GM12891 (cell line): ENCODE measurements around the gene EPB41L2.
A peak's percentile ranks its signal among the peaks of the same experiment; 100 is the strongest.

Experiments used
- DNase-seq: peaks from one replicate; pipeline ENCODE4 v3.0.0; 2011; ENCODE audit warnings: low spot score; ENCODE audit not compliant: insufficient read length
- FAIRE-seq: peaks from 2 replicates; lab custom pipeline; 2011; peaks lifted over from hg19 to GRCh38; lab: Jason Lieb, UNC
- PAX5 ChIP-seq: IDR thresholded peaks from 2 replicates; pipeline ENCODE4 v1.6.1; 2011; ENCODE audit warnings: low read length, moderate library complexity, mild to moderate bottlenecking; ENCODE audit not compliant: insufficient read depth, severe bottlenecking
- POLR2A ChIP-seq: IDR thresholded peaks from 2 replicates; pipeline ENCODE4 v1.6.1; 2011; ENCODE audit warnings: low read depth, low read length, control low read depth
- POLR2AphosphoS5 ChIP-seq: IDR thresholded peaks from 2 replicates; pipeline ENCODE4 v1.6.1; 2011; ENCODE audit warnings: low read depth, low read length, control low read depth
- POU2F2 ChIP-seq: IDR thresholded peaks from 2 replicates; pipeline ENCODE4 v1.6.1; 2011; ENCODE audit warnings: low read depth, mild to moderate bottlenecking, control low read depth, low read length, moderate library complexity
- SPI1 ChIP-seq: IDR thresholded peaks from 2 replicates; pipeline ENCODE4 v1.6.1; 2011; ENCODE audit warnings: low read depth, low read length, control low read depth
- TAF1 ChIP-seq: IDR thresholded peaks from 2 replicates; pipeline ENCODE4 v1.6.1; 2011; ENCODE audit warnings: low read depth, low read length, control low read depth

The EPB41L2 gene

DNA sequence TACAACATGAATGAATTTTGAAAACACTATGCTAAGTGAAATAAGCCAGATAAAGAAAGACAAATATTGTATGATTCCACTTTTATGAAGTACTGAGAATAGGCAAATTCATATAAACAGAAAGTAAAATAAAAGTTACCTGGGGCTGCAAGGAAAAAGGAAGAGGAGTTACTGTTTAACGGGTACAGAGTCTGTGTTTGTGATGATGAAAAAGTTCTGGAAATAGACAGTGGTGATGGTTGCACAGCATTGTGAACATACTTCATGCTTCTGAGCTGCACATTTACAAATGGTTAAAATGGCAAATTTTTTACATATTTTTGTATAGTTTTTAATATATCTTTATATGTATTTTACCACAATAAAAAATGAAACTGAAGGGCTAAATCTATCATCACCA lies 29.4 kb downstream of the EPB41L2 start:
- FAIRE-seq (no peak), DNase-seq (no peak)
- TF ChIP-seq POLR2AphosphoS5 (no peak), POLR2A (no peak), PAX5 (no peak), SPI1 (no peak), TAF1 (no peak), POU2F2 (no peak)

DNA sequence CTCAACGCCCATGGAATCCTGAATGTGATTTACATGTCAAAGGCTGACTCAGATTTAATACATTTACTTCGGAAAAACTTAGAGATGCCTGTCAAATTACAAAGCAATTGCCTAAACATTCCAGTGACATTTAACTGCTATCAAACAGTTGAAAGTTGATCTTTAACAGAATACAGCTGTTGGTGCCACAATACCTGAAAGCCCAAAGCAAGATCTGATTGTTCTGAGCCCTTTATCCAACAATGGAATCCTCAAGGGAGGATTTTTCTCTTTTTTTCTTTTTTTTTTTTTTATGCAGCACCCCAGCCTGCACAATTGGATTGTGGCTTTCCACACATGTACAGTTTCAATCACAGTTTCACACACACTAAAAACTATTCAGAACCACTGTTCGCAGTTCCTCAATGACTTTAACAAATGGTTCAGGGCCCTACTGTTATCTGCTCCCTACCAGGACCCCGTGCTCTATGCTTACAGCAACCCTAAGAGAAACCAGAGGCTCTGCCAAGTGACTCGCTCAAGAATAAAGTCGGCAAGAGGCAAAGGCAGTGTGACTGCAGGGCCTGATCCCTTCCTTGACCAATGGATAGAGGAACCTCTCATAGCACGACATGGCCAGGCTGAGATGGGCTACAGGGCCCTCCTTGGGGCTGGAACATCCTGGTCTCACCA lies 33.3 kb downstream of the EPB41L2 start:
- DNase-seq (no peak), FAIRE-seq (no peak)
- TF ChIP-seq TAF1 (no peak), SPI1 (peak; percentile 52)

DNA sequence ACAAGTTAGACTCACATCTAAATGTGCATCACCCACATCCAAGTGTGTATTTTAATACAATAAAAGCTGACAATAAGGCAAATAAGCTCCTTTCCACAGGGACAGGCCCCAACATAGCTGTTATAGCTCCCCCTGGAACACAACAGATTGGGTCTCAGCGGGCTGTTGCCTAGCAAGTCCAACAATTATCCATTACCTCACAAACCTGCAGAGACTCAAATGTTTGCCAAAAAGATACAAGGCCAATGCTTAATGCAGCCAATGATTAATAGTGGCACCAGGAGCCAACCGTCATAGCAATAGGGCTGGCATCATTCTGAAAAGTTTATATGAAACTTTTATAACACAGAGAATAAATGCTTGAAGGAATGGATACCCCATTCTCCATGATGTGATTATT lies 35.7 kb downstream of the EPB41L2 start:
- DNase-seq (no peak), FAIRE-seq (no peak)
- no peak for TF ChIP-seq POLR2AphosphoS5

DNA sequence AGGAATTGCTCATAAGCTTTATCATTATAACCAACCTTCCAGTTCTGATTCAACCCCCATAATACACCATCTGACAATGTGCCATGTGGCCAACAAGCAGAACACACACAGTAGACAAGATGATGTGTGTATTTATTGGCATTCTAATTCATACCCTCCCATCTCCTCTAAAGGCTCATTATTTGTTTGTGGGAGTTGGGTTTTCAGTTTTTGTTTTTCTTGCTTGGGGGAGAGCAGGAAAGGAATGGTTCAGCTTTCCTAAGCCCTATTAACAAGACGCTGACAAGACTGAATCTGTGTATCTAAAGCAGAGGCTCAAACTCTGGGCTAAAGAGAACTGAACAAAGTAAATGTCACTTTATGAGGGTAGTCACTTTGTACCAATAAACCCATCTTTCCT lies 36.8 kb downstream of the EPB41L2 start:
- FAIRE-seq (no peak), DNase-seq (no peak)
- TF ChIP-seq SPI1 (no peak), TAF1 (no peak)

DNA sequence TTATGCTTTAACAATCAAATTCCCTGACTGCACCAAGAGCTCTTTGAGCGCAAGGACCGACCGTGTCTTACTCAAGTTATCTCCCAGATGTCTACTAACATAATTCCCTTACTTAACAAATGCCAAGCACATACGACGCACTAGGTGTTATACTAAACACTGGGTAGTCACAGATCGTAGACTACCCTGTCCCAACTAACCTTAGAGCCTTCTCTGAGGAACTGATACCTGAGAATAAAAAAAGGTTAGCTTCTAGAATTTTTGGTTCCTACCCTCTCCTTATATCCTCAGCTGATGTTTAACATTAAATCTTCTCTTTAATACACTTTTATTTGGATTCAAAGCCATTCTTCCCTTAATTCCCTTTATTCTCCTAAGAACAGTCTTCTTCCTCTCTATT lies 38.5 kb downstream of the EPB41L2 start:
- TF ChIP-seq SPI1 (peak; percentile 63; the same call in 1 of the 2 replicates), TAF1 (no peak), POLR2AphosphoS5 (no peak)
- FAIRE-seq = no peak
- DNase-seq = no peak

DNA sequence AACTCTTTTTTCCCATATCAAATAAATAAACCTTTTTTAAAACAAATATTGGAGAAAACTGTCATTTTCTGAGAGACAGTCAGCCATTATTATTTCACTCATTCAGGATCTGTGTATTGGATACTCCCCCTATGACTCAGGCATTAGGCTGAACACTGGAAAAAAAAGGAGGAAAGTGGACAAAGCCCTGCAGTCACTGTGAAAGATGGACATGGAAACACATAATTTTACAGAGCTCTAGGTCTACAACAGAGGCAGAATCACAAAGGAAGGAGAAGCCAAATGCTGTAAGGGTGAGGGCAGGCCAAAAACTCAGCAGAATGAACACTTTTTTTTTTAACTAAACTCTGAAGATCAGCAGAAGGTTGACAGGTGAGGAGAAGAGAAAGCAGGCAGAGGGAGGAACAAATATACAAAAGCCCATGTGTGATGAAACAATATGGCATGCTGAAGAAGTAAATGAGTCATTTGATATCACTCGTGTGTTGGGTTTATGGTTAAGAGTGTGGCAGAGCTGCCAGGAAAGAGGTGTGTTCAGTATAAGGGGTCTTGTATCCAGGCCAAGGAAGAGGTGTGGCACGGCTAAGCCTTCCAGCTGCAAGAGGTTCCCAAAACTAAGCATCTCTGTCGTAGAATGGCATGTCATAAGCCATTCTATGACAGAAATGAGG lies 39.1 kb downstream of the EPB41L2 start:
- TF ChIP-seq PAX5 = no peak
- no peak for TF ChIP-seq TAF1
- no peak for TF ChIP-seq SPI1
- TF ChIP-seq POLR2AphosphoS5 = no peak
- no peak for TF ChIP-seq POU2F2
- no peak for TF ChIP-seq POLR2A
- FAIRE-seq (no peak), DNase-seq (no peak)

DNA sequence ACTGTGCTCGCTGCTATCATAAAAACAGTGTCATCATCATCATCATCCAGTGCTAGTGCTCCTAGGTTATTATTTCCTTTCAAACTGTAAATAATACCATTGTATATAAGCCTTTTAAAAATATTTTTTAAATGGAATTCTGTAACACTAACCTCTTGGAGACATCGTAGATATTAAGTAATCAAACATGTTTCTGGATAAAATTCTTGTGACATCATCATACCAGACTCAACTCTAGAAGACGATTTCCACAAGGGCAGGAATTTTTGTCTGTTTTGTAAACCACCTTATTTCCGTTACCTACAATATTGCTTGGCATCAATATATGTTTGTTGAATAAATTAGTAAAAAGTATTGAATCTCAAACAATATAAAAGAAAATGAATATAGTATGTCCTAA lies 40.4 kb downstream of the EPB41L2 start:
- TF ChIP-seq POLR2A (no peak), POU2F2 (no peak), POLR2AphosphoS5 (no peak), TAF1 (no peak), SPI1 (no peak), PAX5 (no peak)
- DNase-seq (no peak), FAIRE-seq (no peak)

DNA sequence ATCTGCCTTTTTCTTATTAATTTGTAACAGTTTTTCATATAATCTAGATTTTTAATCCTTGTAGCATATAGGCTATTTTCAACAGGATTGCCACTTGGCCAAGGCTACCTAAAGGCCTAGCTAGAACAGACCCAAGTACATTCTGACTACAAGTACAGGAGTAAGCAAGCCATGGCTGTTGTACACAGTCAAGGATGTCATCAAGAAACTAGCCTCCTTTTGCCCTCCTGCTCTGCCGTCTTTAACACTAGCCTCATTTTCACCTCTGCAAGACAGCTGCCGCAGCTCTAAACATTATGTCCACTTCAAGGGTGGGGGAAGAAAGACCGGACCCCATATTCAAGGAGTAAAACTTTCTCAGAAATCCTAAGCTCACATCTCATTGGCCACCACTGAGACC lies 45.1 kb downstream of the EPB41L2 start:
- DNase-seq (no peak), FAIRE-seq (no peak)
- TF ChIP-seq POU2F2 (no peak), POLR2A (no peak), SPI1 (no peak), PAX5 (no peak), TAF1 (no peak), POLR2AphosphoS5 (no peak)

DNA sequence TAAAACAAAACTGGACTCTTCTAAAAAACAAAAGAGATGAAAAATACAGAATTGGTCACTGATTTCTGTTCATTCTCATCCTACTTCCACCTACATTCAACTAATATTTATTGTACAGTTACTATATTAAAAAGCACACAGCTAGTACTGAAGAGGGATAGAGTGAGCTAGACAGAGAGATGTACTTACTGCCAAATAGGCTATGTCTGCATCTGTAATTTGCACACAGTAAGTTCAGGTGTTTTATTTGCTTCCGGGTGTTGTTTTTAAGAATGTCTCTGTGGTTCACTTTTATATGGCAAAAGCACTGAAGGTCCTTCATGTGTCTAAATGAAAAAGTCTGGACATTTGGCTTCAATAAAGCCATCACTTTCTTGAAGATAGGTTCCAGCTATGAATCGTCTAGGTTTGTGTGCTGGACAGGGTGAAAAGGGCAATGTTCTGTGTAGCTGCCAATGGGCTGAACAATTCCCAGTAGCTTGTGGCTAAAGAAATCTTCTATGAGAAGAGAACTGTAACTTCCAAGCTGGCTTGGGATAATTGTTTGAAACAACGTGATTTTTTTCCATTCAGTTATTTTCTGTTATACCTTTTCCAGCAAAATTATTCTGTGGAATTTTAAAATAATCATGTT lies 47.3 kb downstream of the EPB41L2 start:
- DNase-seq (no peak), FAIRE-seq (no peak)
- TF ChIP-seq POLR2AphosphoS5 = no peak

DNA sequence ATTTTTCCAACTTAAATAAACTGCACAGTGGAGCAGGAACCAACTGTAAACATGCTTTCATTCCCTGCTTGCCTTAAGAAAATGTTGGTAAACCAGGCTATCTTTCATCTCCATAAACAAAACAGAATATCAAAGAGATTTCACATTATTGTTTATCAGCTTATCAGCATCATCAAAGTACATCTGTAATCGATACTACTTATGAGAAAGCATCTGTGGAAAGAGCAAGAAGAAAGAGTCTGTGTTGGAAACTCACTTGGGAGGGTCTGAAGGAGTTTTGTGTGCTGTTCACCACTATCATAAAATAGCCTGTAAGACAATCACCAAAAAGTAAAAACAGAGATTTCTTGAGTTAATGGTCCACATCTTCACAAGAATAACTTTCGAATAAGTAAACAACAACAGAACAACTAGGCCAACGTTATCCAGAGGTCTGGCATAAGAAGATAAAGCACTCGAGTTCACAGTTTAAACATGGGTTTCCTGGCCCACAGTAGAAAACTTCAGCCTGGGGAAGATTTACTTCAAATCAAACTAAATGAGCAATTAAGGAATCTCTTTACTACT lies 47.9 kb downstream of the EPB41L2 start:
- FAIRE-seq (no peak), DNase-seq (no peak)
- TF ChIP-seq POLR2AphosphoS5 (no peak), SPI1 (no peak), PAX5 (no peak), TAF1 (no peak), POU2F2 (no peak), POLR2A (no peak)
